Activated T-cell treated with anti-CD3 and anti-CD28 coated beads for 24 hours (primary cell): ENCODE measurements around the gene HDAC4.

Experiments
- DNase-seq: peaks from one replicate; pipeline ENCODE4 v3.0.0-alpha.2; 2020; ENCODE audit warnings: low read depth

Gene HDAC4

DNA sequence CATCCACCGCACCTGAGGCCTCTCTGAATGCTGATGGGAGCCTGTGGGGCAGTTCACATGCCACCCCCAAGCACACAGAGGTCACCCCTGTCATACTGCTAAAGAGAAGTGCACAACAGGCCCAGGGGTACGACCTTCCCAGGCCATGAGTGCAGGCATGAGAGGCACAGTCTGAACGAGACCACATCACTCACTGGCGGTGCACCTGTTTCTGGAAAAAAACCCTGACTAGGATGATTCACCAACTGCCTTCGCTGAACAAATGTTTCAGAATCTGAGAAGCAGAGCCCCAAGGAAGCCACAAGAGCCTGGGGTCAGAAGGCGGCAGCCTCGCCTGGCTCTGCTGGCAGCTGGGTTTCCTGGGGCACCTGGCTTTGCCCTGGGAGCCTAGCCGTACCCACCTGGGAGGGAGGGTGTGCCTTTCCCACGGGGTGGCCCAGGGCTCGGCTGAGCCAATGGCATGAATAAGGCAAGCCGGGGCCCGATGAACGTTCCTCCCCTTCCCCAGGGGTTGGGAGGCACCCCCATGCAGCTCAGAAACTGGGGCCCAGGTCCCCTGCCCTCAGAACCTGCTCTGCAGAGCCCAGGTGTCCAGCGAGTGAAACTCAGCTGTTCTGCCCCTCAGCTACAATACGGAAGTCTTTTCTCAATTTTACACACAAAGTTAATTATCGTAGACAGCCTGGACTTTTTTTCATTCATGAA, 73.8 kb downstream of the HDAC4 start:
- peak; percentile 67 for DNase-seq

DNA sequence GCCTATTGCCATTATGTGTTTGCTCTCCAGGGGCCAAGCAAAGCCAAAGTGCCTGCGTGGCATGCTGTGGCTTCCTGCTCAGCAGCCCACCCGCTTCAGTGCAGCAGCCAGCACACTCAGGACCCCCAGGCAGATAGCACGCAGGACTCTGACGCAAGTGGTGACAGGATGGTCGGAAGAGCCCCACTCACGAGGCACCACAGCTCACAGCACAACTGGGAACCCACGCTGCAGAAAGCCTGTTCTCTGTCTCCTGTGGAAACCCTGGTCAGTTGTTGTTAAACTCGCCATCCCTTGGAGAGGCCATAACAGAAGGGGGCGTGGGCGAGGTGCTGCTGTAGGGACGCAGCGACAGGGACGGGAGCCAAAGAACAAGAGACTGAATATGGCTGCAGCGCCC, 76.4 kb downstream of the HDAC4 start:
- DNase-seq, result no peak

DNA sequence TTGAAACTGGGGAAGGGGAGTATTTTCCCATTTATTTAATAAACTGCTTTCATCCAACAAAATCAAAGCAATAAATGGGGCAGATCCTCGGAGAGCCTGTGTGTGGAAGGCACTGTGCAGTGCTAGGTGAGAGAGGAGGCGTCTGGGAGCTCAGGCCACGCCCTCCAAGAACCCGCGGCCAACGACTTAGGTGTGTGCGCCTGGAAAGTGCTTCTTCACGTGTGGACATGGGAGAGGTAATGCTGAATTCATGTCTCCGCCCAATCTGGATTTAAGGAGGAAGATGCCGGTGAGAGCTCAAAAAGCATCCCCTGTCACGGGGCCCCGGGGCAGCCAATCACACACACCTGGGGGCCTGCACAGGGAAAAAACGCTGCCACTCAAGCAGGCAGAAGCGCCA, 77.4 kb downstream of the HDAC4 start:
- no peak for DNase-seq

- no peak for DNase-seq
Measured at GRCh38 chr2:239322416-239323086, 78.3 kb downstream of the HDAC4 start.

- peak; percentile 46 for DNase-seq
Measured at GRCh38 chr2:239321596-239322415, 79.0 kb downstream of the HDAC4 start.

GRCh38 chr2:239318790-239319661, 81.8 kb downstream of the HDAC4 start:
- no peak for DNase-seq

DNA sequence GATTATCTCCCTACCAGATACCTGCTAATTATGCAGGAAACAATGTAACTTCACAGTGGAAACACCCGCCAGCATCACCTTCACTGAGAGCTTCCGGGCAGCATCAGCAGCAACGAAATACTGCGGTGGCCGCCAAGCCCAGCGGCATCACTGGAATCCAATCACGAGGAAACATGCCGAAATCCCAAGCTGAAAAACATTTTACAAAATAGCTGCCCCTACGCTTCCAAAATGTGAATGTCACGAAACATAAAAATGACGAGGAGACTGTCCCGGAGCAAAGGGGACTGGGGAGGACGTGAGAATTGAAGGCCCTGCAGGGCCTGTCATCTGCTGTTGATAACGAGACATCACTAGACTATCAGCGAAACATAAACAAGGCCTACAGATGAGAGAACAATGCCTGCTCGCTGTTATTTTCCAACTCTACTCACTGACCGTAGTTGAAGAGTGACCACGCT, 82.6 kb downstream of the HDAC4 start:
- no peak for DNase-seq

DNA sequence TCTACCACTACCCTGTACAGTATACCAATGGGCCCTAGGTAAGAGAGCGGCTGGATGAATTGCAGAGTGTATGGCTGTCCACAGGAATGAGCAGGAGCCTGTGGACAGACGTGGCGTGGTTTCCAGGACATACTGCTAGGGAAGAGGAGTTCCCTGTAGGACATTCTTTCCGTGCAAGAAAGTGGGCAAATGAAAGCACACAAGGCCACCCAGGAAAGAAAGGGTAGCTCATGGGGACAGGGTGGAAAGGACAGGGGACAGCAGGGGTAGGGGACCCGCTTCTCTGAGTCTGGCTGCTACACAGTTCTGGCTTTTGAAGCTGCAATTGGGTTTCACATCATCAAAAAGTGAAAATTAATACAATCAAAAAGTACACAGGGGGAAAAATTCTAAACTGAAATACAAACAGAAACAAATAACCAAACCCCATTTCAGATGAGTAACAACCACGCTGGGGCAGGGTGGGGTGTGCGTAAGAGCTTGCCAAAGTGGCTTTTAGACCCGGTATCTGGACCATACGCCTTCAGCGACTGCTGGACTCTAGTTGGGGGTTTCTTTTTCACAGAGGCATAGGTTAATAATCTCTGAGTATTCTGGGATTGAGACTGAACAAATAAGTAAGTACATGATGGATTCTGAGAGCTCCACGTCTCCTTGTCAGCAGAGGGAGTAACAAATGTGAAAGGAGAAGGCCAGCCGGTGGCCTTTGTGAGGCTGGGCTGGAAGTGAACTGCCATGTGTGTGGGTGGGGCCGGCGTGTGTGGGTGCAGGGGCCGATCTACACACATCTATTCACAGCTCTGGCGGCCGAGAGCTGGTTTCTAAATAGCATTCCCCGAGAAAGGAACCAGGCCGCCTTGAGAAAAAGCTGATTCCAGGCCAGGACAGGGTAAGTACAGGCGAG, 84.0 kb downstream of the HDAC4 start:
- DNase-seq, result no peak

- DNase-seq, result no peak
Measured at GRCh38 chr2:239315308-239315707, 85.5 kb downstream of the HDAC4 start.

- no peak for DNase-seq
Measured at GRCh38 chr2:239313776-239314175, 87.0 kb downstream of the HDAC4 start.

- no peak for DNase-seq
Measured at GRCh38 chr2:239312741-239313667, 87.8 kb downstream of the HDAC4 start.

DNA sequence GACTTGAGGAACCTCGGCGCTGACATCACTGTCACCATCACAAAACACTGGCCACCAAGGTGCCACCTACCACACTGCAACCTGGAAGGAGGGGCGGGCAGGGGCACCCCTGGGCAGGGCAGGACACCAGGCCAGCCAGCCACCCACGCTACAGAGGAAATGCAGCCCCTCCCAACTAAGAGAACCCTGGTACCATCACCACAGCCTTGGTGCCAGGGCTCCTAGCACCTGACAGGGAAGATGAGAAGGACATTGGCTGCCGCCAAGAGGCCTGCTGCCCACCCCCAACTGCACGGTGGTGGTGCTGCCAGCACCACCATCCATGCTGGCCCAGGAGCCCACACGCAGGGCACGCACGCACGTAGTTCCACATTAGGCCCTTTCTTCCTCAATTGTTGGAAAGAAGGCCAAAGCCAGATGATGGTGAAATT, 88.7 kb downstream of the HDAC4 start:
- no peak for DNase-seq

DNA sequence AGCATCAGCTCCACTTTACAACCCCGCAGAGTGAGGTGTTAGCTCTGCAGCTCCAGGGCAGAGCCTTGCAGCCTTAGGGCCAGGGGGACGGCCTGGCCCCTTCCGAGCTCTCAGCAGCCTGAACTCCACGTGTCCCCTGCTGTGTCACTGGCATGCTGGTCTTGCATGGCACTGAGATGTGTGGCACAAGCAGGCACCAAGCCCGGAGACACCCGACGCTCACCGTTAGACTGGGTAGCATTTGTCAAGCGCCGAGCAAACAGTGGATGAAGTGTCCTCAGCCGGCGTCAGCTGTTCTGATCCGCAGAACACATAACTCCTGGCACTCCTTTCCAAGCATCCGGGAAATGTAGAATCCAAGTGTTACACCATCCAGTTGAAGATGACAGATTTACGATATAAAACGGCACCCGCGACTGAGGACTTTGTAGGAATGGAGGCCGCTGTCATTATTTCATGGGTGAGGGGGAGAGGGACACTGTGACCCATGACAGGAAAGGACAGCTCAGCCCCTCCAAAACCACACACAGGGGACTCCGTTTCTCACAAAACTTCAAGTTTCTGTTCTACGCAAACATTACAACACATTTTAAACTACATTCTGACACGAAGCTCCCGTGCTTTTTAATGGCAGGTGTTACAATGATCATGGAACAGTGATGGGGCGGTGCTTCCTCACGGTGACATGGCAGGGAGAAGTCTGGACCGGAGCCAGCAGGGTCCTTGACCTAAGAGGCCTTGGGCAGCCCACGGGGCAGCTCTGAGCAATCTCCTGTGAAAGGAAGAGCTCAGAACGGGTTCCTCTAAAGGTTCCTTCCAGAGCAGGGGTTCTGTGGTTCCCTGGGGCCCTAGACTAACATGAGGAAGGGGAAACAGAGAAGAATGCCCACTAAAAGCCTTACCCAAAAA, 89.4 kb downstream of the HDAC4 start:
- DNase-seq, result no peak

DNA sequence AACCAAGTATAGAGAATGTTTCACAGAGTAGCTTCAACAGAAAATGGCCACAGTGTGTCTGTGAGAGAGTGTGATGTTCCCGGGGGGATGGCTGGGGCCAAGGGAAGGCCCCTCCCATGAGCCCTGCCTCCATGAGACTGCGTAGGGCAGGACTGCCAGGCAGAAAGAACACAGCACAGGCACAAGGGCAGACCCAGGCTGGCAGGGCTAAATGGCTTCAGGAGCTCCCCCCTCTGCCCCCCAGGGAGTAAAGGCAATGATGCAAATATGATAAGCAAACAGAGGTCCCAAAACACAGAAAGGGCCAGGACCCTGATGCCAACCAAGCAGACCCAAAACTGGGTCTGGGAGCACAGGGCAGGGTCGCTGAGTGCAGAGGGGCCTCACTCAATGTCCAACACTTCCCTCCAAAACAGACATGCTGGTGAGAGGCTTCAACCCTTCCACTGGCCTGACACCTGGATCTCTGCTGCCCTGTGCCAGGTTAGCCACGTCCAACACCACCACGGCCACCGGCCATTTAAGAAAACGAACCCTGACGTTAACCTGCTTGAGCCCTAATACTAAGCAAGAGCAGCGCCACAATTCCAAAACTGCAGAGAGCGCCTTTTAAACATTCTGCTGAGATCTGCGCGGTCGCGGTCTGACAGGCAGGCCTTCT, 90.3 kb downstream of the HDAC4 start:
- no peak for DNase-seq

- DNase-seq, result no peak
Measured at GRCh38 chr2:239309398-239310245, 91.2 kb downstream of the HDAC4 start.

- no peak for DNase-seq
Measured at GRCh38 chr2:239308661-239309397, 92.0 kb downstream of the HDAC4 start.
